ENCODE measurements around the gene INPP5B. TPM values are rescaled to one million over a fixed set of nuclear protein-coding genes. Genes with fewer than 3 reads are reported as not detected.
"Not testable (repeated sequence)": the region's sequence is repeated elsewhere in the genome, so short reads cannot be mapped to it uniquely, and the experiment has no call there.

Gene INPP5B
- total RNA-seq, 2 experiments from 2014 or later, result 31.5 to 33.8 TPM

DNA sequence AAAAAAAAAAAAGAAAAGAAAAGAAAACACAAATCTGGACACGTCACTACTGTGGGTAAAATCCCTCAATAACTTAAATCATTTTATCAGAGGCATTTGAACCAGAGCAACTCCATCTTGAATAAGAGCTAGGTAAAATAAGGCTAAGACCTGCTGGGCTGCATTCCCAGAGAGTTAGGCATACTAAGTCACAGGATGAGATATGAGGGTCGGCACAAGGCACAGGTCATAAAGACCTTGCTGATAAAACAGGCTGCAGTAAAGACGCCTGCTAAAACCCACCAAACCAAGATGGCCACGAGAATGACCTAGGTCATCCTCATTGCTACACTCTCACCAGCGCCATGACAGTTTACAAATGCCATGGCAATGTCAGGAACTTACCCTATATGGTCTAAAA lies 43.9 kb downstream of the INPP5B start:
- no peak overlapping the region for H3K4me3 Mint-ChIP-seq
- H3K4me1 Mint-ChIP-seq, result peaks cover 10% of the 10 kb centered on the region
- H3K9me3 Mint-ChIP-seq, result peaks cover 17% of the 10 kb centered on the region
- POLR2A ChIA-PET, result no interaction called here
- CTCF ChIA-PET, result interaction anchor here (0.6 to 1.0 kb wide), 2 partner anchors 43 to 146 kb away, joined by 3 read pairs; partner anchors contain the start of gene MTF1
- no peak for DNase-seq
- H3K36me3 Mint-ChIP-seq (ENCODE audit: low read depth), result peaks cover 19% of the 10 kb centered on the region
- H3K27me3 Mint-ChIP-seq, result no peaks in the 10 kb centered on the region
- no peak overlapping the region for H3K27ac Mint-ChIP-seq

DNA sequence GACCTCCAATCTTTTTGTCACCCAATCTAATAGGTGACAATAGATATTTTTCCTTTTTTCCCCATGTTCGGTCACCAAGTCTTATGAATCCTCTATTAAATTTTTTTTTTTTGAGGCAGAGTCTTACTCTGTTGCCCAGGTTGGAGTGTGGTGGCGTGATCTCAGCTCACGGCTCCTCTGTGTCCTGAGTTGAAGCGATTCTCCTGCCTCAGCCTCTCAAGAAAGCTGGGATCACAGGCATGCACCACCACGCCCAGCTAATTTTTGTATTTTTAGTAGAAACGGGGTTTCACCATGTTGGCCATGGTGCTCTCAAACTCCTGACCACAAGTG lies 45.0 kb downstream of the INPP5B start:
- H3K4me3 Mint-ChIP-seq, result no peak overlapping the region
- H3K27me3 Mint-ChIP-seq, result no peaks in the 10 kb centered on the region
- peaks cover 10% of the 10 kb centered on the region for H3K4me1 Mint-ChIP-seq
- no peak overlapping the region for H3K27ac Mint-ChIP-seq
- peaks cover 6% of the 10 kb centered on the region for H3K9me3 Mint-ChIP-seq
- ChIA-PET CTCF (interaction anchor here (1.0 kb wide), 1 partner anchor 42 kb away, joined by 3 read pairs; the partner anchor contains the start of gene MTF1), POLR2A (no interaction called here)
- H3K36me3 Mint-ChIP-seq (ENCODE audit: low read depth), result peaks cover 13% of the 10 kb centered on the region
- DNase-seq, result no peak

DNA sequence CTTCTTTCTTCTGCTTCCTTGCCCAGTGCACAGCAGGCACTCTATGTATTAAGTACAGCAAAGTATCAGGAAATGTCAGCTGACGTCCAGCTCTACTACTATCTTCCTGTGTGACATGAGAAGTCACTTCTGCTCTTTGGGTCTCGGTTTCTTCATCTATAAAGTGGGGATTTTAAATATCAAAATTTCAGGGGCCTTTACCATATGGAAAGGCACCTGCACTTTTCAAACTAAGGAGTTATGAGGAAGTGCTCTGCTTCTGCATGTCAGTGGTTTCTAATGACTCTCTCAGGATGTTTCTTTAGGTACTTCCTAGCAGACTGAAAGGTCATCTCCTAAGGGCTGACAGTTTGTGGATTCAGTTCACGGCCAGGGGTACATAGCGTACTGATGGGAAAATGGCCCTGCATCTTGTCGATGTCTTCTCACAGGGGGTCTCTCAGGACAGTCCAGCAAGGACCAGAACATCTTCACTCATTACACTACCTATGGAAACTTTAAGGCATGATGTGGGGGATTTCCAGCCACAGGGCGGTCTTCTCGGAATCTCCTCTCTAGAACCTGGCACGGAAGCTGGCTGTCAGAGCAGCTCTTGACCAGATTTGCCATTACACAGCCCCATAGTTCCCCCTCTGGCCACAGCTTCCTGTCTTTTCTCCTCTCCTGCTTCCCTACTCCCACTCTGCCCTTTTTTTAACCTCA lies 45.5 kb downstream of the INPP5B start:
- POLR2A ChIA-PET, result no interaction called here
- CTCF ChIA-PET, result interaction anchor here (1.1 to 1.4 kb wide), 2 partner anchors 29 to 51 kb away, joined by 3 to 5 read pairs; no protein-coding TSS in a partner anchor

DNA sequence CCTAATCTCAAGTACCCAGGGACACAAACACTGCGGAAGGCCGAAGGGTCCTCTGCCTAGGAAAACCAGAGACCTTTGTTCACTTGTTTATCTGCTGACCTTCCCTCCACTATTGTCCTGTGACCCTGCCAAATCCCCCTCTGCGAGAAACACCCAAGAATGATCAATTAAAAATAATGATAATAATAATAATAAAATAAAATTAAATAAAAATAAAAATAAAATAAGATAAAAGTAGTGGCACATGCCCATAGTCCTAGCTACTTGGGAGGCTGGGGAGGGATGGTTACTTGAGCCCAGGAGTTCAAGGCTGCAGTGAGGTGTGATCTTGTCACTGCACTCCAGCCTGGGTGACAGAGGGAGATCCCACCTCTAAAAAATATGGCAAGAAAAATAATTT lies 49.3 kb downstream of the INPP5B start:
- DNase-seq; H3K27ac Mint-ChIP-seq; CTCF ChIA-PET; POLR2A ChIA-PET; H3K27me3 Mint-ChIP-seq; H3K4me1 Mint-ChIP-seq; H3K36me3 Mint-ChIP-seq (ENCODE audit: low read depth); H3K4me3 Mint-ChIP-seq; H3K9me3 Mint-ChIP-seq: not testable (repeated sequence)

More for the DNA sequence above, 45.5 kb downstream of the INPP5B start:
- Mint-ChIP-seq H3K4me3 (no peak overlapping the region), H3K9me3 (peaks cover 4% of the 10 kb centered on the region), H3K27me3 (no peaks in the 10 kb centered on the region), H3K4me1 (peaks cover 10% of the 10 kb centered on the region), H3K27ac (no peak overlapping the region), H3K36me3 (ENCODE audit: low read depth) (peaks cover 9% of the 10 kb centered on the region)
- no peak for DNase-seq

DNA sequence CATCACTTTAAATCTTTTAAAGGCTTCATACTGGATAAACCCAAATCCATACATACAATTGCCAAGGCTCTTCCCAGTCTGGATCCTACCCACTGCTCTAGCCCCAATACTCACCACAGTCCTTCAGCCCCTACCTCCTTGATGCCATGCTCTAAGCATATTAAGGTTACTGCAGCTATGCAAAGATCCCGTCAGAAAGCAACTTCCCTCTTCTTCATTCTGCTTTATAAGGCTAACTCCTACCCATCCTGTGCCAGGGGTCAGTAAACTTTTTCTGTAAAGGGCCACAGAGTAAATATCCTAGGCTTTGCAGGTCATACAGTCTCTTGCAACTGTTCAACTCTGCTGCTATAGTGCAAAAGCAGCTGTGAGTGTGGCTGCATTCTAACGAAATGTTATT lies 53.2 kb downstream of the INPP5B start:
- DNase-seq, result no peak
- Mint-ChIP-seq H3K4me3 (no peak overlapping the region), H3K27ac (no peak overlapping the region), H3K4me1 (peaks cover 2% of the 10 kb centered on the region), H3K9me3 (no peaks in the 10 kb centered on the region), H3K36me3 (ENCODE audit: low read depth) (peaks cover under 1% of the 10 kb centered on the region), H3K27me3 (no peaks in the 10 kb centered on the region)
- ChIA-PET CTCF (interaction anchor here (0.8 to 1.0 kb wide), 2 partner anchors 12 to 75 kb away, joined by 3 to 6 read pairs; no protein-coding TSS in a partner anchor), POLR2A (no interaction called here)

DNA sequence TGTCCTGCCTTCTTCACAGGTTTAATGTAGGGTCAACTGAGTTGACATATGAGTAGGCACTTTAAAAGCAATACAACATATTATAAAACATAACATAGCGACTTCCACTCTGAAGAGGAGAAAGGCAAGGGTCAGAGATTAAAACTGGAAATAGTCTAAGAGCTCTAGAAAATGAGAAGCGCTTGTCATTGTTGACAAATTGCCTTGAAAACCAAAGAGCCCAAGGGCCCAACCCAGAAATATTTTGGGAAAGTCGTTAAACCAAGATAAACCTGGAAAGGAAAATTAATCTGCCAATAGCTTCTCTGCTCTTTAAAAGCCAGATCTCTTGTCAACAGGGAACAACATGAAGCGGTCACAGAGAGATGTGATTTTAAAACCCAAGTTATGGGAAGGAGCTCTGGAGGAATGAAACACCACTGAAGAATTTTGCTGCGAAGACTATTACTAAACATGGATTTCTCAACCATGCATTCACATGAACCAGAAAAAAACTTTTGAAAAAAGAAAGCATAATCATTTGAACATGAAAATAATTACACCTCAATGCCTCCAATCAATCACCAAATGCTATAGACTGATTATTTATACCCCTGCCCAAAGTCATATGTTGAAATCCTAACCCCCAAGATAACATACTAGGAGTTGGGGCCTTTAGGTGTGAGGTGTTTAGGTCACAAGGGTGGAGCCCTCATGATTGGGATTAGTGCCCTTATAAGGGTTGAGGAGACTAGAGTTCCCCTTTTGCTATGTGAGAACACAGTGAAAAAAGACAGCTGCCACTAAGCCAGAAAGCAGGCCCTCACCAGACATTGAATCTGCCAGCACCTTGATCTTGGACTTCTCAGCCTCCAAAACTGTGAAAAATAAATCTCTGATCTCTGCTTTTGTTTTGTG lies 54.5 kb downstream of the INPP5B start:
- no peak overlapping the region for H3K4me3 Mint-ChIP-seq
- DNase-seq, result no peak
- no peak overlapping the region for H3K27ac Mint-ChIP-seq
- no peaks in the 10 kb centered on the region for H3K27me3 Mint-ChIP-seq
- CTCF ChIA-PET, result interaction anchor here (1.0 kb wide), 1 partner anchor 73 kb away, joined by 6 read pairs; no protein-coding TSS in a partner anchor
- no peaks in the 10 kb centered on the region for H3K9me3 Mint-ChIP-seq
- H3K36me3 Mint-ChIP-seq (ENCODE audit: low read depth), result peaks cover 11% of the 10 kb centered on the region
- peaks cover 2% of the 10 kb centered on the region for H3K4me1 Mint-ChIP-seq
- POLR2A ChIA-PET, result no interaction called here

DNA sequence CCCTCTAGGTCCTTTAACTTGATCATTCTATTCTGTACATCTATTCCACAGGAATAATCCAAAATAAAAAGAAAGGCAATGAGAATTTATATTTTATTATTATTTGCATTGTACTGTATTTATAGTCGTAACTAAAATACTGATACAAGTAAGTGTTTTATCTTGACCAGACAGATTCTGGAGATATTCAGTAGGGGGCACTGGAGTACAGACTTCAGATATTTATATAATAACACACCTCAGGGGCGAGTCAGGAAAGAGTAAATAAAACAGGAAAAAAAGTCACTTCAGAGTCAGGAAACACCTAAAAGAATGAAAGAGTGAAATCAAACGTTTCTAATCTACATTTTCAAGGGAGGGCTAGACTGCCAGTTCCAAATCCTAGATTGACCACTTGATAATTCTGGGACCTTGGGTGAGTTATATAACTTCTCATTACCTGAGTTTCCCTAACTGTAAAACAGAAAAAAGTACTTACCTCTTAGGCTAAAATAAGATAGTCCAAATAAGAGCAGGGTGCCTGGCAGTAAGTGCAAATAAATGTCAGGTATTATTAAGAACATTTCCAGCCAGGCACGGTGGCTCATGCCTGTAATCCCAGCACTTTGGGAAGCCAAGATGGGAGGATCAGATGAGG lies 56.4 kb downstream of the INPP5B start:
- POLR2A ChIA-PET, result no interaction called here
- H3K27ac Mint-ChIP-seq, result no peak overlapping the region
- CTCF ChIA-PET, result no interaction called here
- H3K27me3 Mint-ChIP-seq, result no peaks in the 10 kb centered on the region
- DNase-seq, result peak; percentile 22
- peaks cover 23% of the 10 kb centered on the region for H3K36me3 Mint-ChIP-seq (ENCODE audit: low read depth)
- H3K9me3 Mint-ChIP-seq, result no peaks in the 10 kb centered on the region
- peaks cover 2% of the 10 kb centered on the region for H3K4me1 Mint-ChIP-seq
- no peak overlapping the region for H3K4me3 Mint-ChIP-seq

DNA sequence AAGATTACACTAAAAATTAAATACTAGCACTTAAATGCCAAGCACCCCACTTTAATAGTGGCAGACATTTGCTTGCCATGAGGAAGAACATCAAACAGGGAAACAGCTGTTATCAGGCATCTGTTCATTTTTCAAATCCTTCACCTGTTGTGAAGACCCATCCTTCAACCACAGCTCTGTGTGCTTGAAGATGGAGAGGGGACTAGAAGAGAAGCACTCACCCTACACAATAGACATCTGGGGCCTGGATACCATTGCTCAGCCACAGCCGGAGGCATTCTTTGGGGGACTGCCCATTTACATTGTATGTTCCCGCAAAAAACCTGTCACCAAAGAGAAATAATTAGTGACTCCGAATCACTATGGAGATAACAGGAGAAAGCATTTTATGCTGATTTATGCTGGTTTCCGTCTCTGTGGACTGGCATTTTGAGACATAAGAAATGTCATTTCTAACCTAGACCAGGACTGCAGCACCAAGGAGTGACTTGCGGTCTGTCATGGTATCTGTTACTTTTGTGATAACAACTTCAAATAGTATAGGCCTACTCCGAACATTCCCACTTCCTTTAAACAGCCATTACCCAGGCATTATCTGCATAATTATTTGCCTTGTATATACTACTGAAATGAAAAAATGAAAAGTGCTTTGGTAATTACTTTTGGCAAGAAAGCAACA lies 58.7 kb downstream of the INPP5B start:
- H3K36me3 Mint-ChIP-seq (ENCODE audit: low read depth), result peaks cover 33% of the 10 kb centered on the region
- ChIA-PET CTCF (no interaction called here), POLR2A (no interaction called here)
- no peaks in the 10 kb centered on the region for H3K27me3 Mint-ChIP-seq
- H3K9me3 Mint-ChIP-seq, result no peaks in the 10 kb centered on the region
- no peak for DNase-seq
- no peak overlapping the region for H3K27ac Mint-ChIP-seq
- no peak overlapping the region for H3K4me3 Mint-ChIP-seq
- H3K4me1 Mint-ChIP-seq, result peaks cover 2% of the 10 kb centered on the region

DNA sequence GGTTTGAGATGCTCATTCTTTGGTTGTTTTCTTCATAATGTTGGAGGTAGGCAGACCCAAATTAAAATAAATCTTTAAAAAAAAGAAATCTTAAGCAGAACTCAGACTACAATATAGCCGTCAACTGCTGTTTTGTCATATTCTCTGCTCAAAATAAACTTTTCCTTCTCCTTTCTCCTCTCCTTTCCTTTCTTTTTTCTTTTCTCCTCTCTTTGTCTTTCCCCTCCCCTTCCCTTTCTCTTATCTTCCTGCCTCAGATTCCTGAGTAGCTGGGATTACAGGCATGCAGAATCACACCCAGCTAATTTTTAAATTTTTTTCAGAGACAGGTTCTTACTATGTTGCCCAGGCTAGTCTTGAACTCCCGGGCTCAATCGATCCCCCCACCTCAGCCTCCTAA lies 62.7 kb downstream of the INPP5B start:
- CTCF ChIA-PET, result interaction anchor here (1.0 kb wide), 1 partner anchor 12 kb away, joined by 3 read pairs; no protein-coding TSS in a partner anchor
- H3K4me1 Mint-ChIP-seq, result no peaks in the 10 kb centered on the region
- H3K9me3 Mint-ChIP-seq, result no peaks in the 10 kb centered on the region
- no peak overlapping the region for H3K4me3 Mint-ChIP-seq
- H3K27me3 Mint-ChIP-seq, result no peaks in the 10 kb centered on the region
- no peak overlapping the region for H3K27ac Mint-ChIP-seq
- peaks cover 53% of the 10 kb centered on the region for H3K36me3 Mint-ChIP-seq (ENCODE audit: low read depth)
- POLR2A ChIA-PET, result interaction anchor here (0.6 kb wide), 1 partner anchor 107 kb away, joined by 3 read pairs; no protein-coding TSS in a partner anchor
- no peak for DNase-seq

DNA sequence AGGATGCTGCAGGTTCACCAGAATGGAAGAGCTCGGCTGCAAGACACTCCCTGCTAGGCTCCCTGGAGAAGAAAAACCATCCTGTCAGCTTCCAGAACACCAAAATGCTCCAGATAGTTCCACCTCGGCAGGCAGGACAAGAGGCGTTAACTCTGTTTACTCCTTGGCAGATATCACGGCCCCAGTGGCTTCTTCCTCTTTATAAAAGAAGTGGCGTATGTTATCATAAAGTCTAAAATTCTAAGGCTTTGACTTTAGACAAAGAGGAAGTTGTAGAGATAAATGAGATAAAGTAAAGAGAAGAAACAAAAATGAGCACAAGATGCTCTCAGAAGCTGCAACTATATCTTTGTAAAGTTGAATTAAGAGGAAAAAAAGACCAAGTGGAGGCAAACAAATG lies 63.2 kb downstream of the INPP5B start:
- Mint-ChIP-seq H3K27ac (no peak overlapping the region), H3K9me3 (no peaks in the 10 kb centered on the region), H3K36me3 (ENCODE audit: low read depth) (peaks cover 53% of the 10 kb centered on the region), H3K27me3 (no peaks in the 10 kb centered on the region), H3K4me3 (no peak overlapping the region), H3K4me1 (no peaks in the 10 kb centered on the region)
- CTCF ChIA-PET, result interaction anchor here (0.5 to 1.0 kb wide), 2 partner anchors 11 to 195 kb away, joined by 3 read pairs; no protein-coding TSS in a partner anchor
- POLR2A ChIA-PET, result interaction anchor here (0.6 kb wide), 1 partner anchor 106 kb away, joined by 3 read pairs; no protein-coding TSS in a partner anchor
- no peak for DNase-seq

DNA sequence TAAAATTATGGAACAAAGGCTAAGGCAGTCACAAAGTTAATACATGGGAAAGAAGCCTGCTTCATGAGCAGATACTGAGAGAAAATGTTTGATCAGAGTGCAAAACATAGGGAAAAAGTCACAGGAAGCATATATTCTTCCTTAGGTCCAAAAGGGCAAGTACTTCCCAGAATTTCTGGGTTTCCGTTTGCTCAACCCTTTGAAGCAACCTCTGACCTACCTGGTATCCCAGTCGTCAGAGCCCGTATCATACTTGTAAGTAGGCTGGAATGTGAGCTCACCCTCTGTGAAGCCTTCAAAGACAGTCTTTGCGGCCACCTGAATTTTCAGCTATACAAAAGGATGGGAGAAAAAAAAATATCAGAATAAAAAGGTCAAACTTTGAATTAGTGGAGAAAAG lies 67.0 kb downstream of the INPP5B start:
- Mint-ChIP-seq H3K27ac (no peak overlapping the region), H3K36me3 (ENCODE audit: low read depth) (peaks cover 41% of the 10 kb centered on the region), H3K9me3 (no peaks in the 10 kb centered on the region), H3K4me3 (no peak overlapping the region), H3K4me1 (no peaks in the 10 kb centered on the region), H3K27me3 (no peaks in the 10 kb centered on the region)
- ChIA-PET POLR2A (no interaction called here), CTCF (interaction anchor here (0.9 kb wide), 1 partner anchor 15 kb away, joined by 3 read pairs; no protein-coding TSS in a partner anchor)
- DNase-seq, result no peak

DNA sequence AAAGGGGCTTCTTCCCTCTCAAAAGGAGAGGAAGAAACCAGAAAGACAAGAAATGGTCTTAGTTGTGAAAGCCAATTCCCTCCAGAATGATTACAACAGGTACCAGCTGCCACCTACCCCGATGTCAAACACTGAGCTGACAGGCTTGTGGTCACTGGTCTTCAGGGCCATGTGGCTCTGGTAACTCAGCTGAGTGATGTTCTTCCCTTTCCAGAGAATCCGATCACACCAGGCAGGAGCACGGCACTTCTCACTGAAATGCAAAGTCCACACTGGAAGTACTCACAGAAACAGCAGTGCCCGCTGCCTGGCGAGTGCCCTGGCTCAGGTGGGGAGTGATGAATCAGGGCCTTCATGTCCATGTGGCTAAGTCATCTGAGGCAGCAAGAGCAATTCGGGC lies 68.8 kb downstream of the INPP5B start:
- ChIA-PET CTCF (interaction anchor here (0.7 kb wide), 1 partner anchor 113 kb away, joined by 3 read pairs; no protein-coding TSS in a partner anchor), POLR2A (no interaction called here)
- H3K36me3 Mint-ChIP-seq (ENCODE audit: low read depth), result peaks cover 42% of the 10 kb centered on the region
- no peak for DNase-seq
- no peak overlapping the region for H3K4me3 Mint-ChIP-seq
- H3K27ac Mint-ChIP-seq, result no peak overlapping the region
- no peaks in the 10 kb centered on the region for H3K4me1 Mint-ChIP-seq
- no peaks in the 10 kb centered on the region for H3K9me3 Mint-ChIP-seq
- H3K27me3 Mint-ChIP-seq, result no peaks in the 10 kb centered on the region
